HG03175 (cell line): ENCODE data around the gene SORT1.

Experiments
- ATAC-seq: cut with Tn5 transposase; IDR thresholded peaks from one replicate; pipeline ENCODE4 v1.9.1; 2021; ENCODE audit warnings: mild to moderate bottlenecking, moderate library complexity; ENCODE audit not compliant: unreplicated experiment

The SORT1 gene

GRCh38 chr1:109263597-109264378, 133.9 kb downstream of the SORT1 start:
- peak; percentile 77 for ATAC-seq

DNA sequence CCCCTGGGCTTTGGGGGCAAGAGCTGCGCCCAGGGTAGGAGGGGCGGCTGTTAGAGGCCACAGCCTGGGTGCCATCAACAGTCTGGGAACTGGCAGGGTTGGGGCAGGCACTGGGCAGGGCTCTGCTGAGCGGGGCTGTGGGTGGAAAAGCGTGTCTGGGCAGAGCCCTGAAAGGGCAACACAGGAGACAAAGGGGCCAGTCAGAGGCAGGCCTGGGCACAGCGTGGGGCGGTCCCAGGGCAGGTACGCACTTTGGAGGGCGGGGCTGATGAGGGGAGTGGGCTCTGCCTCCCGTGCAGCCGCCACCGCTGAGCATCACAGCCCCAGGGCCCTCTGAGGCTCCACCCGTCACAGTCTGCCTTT, 134.5 kb downstream of the SORT1 start:
- no peak for ATAC-seq

GRCh38 chr1:109262231-109263055, 135.3 kb downstream of the SORT1 start:
- ATAC-seq: no peak

GRCh38 chr1:109261578-109261977, 136.1 kb downstream of the SORT1 start:
- no peak for ATAC-seq

- no peak for ATAC-seq
Observed at GRCh38 chr1:109261006-109261405, 136.7 kb downstream of the SORT1 start.

GRCh38 chr1:109259674-109260557, 137.8 kb downstream of the SORT1 start:
- ATAC-seq: no peak
